Mucosa of rectum (tissue), 2 donors: Measurements from ENCODE around the gene DICER1.

Experiments
- H3K27ac ChIP-seq, 2 donors: one replicate each; pipeline ENCODE4 v1.7.0; 2013; ENCODE audit warnings: inconsistent platforms in 2 of 2, low read depth in 2 of 2, low read length in 2 of 2
- H3K27me3 ChIP-seq, 2 donors: one replicate each; pipeline ENCODE4 v1.7.0; 2013; ENCODE audit warnings: low read length in 2 of 2; ENCODE audit not compliant: control insufficient read depth in 2 of 2, insufficient read depth in 2 of 2
- H3K36me3 ChIP-seq, 2 donors: one replicate each; pipeline ENCODE4 v1.7.0; 2013; ENCODE audit warnings: low read length in 2 of 2; ENCODE audit not compliant: control insufficient read depth in 2 of 2, insufficient read depth in 2 of 2
- H3K4me1 ChIP-seq, 2 donors: one replicate each; pipeline ENCODE4 v1.7.0; 2013; ENCODE audit warnings: low read length in 2 of 2, mild to moderate bottlenecking in 1 of 2; ENCODE audit not compliant: control insufficient read depth in 2 of 2, insufficient read depth in 2 of 2
- H3K4me3 ChIP-seq, 2 donors: one replicate each; pipeline ENCODE4 v1.7.0; 2013; ENCODE audit warnings: low read length in 2 of 2
- H3K9ac ChIP-seq, 2 donors: one replicate each; pipeline ENCODE4 v1.7.0; 2013; ENCODE audit warnings: low read length in 2 of 2, low read depth in 1 of 2, mild to moderate bottlenecking in 1 of 2
- H3K9me3 ChIP-seq, 2 donors: one replicate each; pipeline ENCODE4 v1.7.0; 2013; ENCODE audit warnings: low read length in 2 of 2; ENCODE audit not compliant: control insufficient read depth in 2 of 2
- donor health status: healthy.
- donor health status: Normal muscosa, but diverticular disease.

DICER1 gene

GRCh38 chr14:95044463-95045105 lies 112.7 kb downstream of the DICER1 start:
- Histone ChIP-seq H3K9ac (no peak overlapping the region), H3K4me3 (no peak overlapping the region), H3K9me3 (no peaks in the 10 kb centered on the region), H3K27ac (no peak overlapping the region), H3K4me1 (peaks cover 0 to 7% of the 10 kb centered on the region in 2 donors), H3K27me3 (peaks cover 0 to 3% of the 10 kb centered on the region in 2 donors), H3K36me3 (no peaks in the 10 kb centered on the region)

GRCh38 chr14:95043732-95044462 lies 113.4 kb downstream of the DICER1 start:
- Histone ChIP-seq H3K27me3 (peaks cover 0 to 3% of the 10 kb centered on the region in 2 donors), H3K9me3 (no peaks in the 10 kb centered on the region), H3K4me1 (peaks cover 0 to 7% of the 10 kb centered on the region in 2 donors), H3K9ac (no peak overlapping the region), H3K4me3 (no peak overlapping the region), H3K27ac (peak overlapping the region in 1 of 2 donors; percentile 9), H3K36me3 (no peaks in the 10 kb centered on the region)

GRCh38 chr14:95043314-95043713 lies 114.0 kb downstream of the DICER1 start:
- H3K27me3 ChIP-seq, result peaks cover 0 to 3% of the 10 kb centered on the region in 2 donors
- H3K4me1 ChIP-seq, result peaks cover 0 to 7% of the 10 kb centered on the region in 2 donors
- H3K27ac ChIP-seq, result no peak overlapping the region
- H3K9ac ChIP-seq, result no peak overlapping the region
- H3K9me3 ChIP-seq, result no peaks in the 10 kb centered on the region
- no peaks in the 10 kb centered on the region for H3K36me3 ChIP-seq
- no peak overlapping the region for H3K4me3 ChIP-seq

GRCh38 chr14:95041477-95042020 lies 115.8 kb downstream of the DICER1 start:
- Histone ChIP-seq H3K9me3 (no peaks in the 10 kb centered on the region), H3K36me3 (no peaks in the 10 kb centered on the region), H3K27me3 (peaks cover 0 to 3% of the 10 kb centered on the region in 2 donors), H3K4me3 (no peak overlapping the region), H3K27ac (peak overlapping the region; percentile 32 to 54), H3K4me1 (peaks cover 0 to 3% of the 10 kb centered on the region in 2 donors), H3K9ac (no peak overlapping the region)

GRCh38 chr14:95040708-95041476 lies 116.4 kb downstream of the DICER1 start:
- no peak overlapping the region for H3K4me3 ChIP-seq
- no peaks in the 10 kb centered on the region for H3K9me3 ChIP-seq
- peak overlapping the region; percentile 32 to 54 for H3K27ac ChIP-seq
- peaks cover 0 to 2% of the 10 kb centered on the region in 2 donors for H3K4me1 ChIP-seq
- peaks cover 0 to 3% of the 10 kb centered on the region in 2 donors for H3K27me3 ChIP-seq
- no peaks in the 10 kb centered on the region for H3K36me3 ChIP-seq
- H3K9ac ChIP-seq, result no peak overlapping the region

GRCh38 chr14:95039993-95040348 lies 117.4 kb downstream of the DICER1 start:
- H3K4me1 ChIP-seq, result peaks cover 0 to 2% of the 10 kb centered on the region in 2 donors
- H3K4me3 ChIP-seq, result no peak overlapping the region
- no peaks in the 10 kb centered on the region for H3K9me3 ChIP-seq
- H3K9ac ChIP-seq, result no peak overlapping the region
- no peaks in the 10 kb centered on the region for H3K36me3 ChIP-seq
- H3K27ac ChIP-seq, result no peak overlapping the region
- H3K27me3 ChIP-seq, result no peaks in the 10 kb centered on the region

GRCh38 chr14:95039259-95039992 lies 117.9 kb downstream of the DICER1 start:
- Histone ChIP-seq H3K36me3 (no peaks in the 10 kb centered on the region), H3K27me3 (no peaks in the 10 kb centered on the region), H3K27ac (no peak overlapping the region), H3K9me3 (no peaks in the 10 kb centered on the region), H3K4me3 (no peak overlapping the region), H3K4me1 (peaks cover 0 to 2% of the 10 kb centered on the region in 2 donors), H3K9ac (no peak overlapping the region)

GRCh38 chr14:95038521-95039250 lies 118.6 kb downstream of the DICER1 start:
- Histone ChIP-seq H3K4me3 (no peak overlapping the region), H3K36me3 (no peaks in the 10 kb centered on the region), H3K9ac (no peak overlapping the region), H3K9me3 (no peaks in the 10 kb centered on the region), H3K27me3 (no peaks in the 10 kb centered on the region), H3K27ac (no peak overlapping the region), H3K4me1 (no peaks in the 10 kb centered on the region)

GRCh38 chr14:95037273-95037672 lies 120.1 kb downstream of the DICER1 start:
- Histone ChIP-seq H3K4me1 (no peaks in the 10 kb centered on the region), H3K4me3 (no peak overlapping the region)

More at GRCh38 chr14:95037273-95037672, 120.1 kb downstream of the DICER1 start:
- H3K27me3 ChIP-seq, result no peaks in the 10 kb centered on the region
- H3K27ac ChIP-seq, result no peak overlapping the region
- no peak overlapping the region for H3K9ac ChIP-seq
- no peaks in the 10 kb centered on the region for H3K9me3 ChIP-seq
- H3K36me3 ChIP-seq, result no peaks in the 10 kb centered on the region
